ENCODE measurements around the gene OR8S1. TPM values are rescaled to one million over a fixed set of nuclear protein-coding genes. Genes with fewer than 3 reads are reported as not detected.

Gene OR8S1
- total RNA-seq, 1 experiment from 2014 or later: not detected

DNA sequence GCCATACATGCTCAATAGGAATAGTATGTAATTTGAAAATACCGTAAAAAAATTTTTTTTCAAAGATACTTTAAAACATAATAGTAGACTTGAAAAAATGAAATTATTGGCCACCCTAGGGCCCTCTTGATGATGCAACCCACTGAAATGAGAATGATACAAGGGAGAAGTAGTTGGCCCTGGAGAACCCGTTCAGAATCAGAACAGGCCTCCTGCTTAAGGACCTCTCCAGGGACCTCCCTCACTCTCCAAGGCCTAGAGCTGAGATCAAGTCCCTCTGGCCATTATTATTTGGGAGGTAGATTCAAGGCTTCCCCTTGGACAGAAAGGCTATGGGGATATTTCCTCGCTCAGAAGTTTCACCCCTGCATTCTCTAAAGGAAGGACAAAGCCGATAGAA is 32.5 kb downstream of the OR8S1 start:
- Histone ChIP-seq H3K9ac (ENCODE audit: low read length) (no peak overlapping the region), H3K9me2 (ENCODE audit: insufficient read depth) (no peaks in the 10 kb centered on the region), H3K79me2 (ENCODE audit: insufficient read depth, low read length) (no peaks in the 10 kb centered on the region), H3K4me2 (ENCODE audit: low read length) (no peak overlapping the region), H3K4me3 (replicated peaks in 1 of 2; ENCODE audit: low read depth in 1 of 2, low read length in 2 of 2) (no peak overlapping the region), H3K27ac (ENCODE audit: low read depth, low read length) (no peak overlapping the region), H3K4me1 (ENCODE audit: control insufficient read depth in 1 of 2, insufficient read depth in 2 of 2, low read length in 2 of 2) (no peaks in the 10 kb centered on the region), H3K9me3 (ENCODE audit: control insufficient read depth in 1 of 2, insufficient read depth in 1 of 2, low read depth in 1 of 2, low read length in 2 of 2) (no peaks in the 10 kb centered on the region), H3K27me3 (ENCODE audit: insufficient read depth, low read length) (0 out of 2 replicates have a peak, but pooled peaks cover 7% of the 10 kb centered on the region), H4K20me1 (ENCODE audit: insufficient read depth) (no peaks in the 10 kb centered on the region), H2AFZ (ENCODE audit: low read depth, low read length, poor library complexity, severe bottlenecking) (no peak overlapping the region), H3K36me3 (ENCODE audit: control insufficient read depth in 1 of 2, insufficient read depth in 2 of 2, low read length in 2 of 2) (no peaks in the 10 kb centered on the region)
- DNase-seq (ENCODE audit: low read depth, low spot score): no peak
- ATAC-seq: no peak
- BruUV-seq (replicated peaks): no TSS peak
- TF ChIP-seq FOSL1 (IDR thresholded peaks at IDR 0.05; ENCODE audit: low read depth): no peak
- TF ChIP-seq ZNF274 (IDR thresholded peaks at IDR 0.05; ENCODE audit: low read depth, low read length): no peak
- TF ChIP-seq EGR1 (IDR thresholded peaks at IDR 0.05; ENCODE audit: low read depth): no peak
- no peak for TF ChIP-seq CEBPB (IDR thresholded peaks at IDR 0.05; ENCODE audit: low read depth)
- no peak for TF ChIP-seq SIN3A (IDR thresholded peaks at IDR 0.05; ENCODE audit: low read depth)
- TF ChIP-seq CBX3 (IDR thresholded peaks at IDR 0.05; ENCODE audit: low read depth): no peak
- TF ChIP-seq RAD21 (IDR thresholded peaks at IDR 0.05; ENCODE audit: low read depth): no peak
- no peak for TF ChIP-seq EZH2 (IDR thresholded peaks at IDR 0.05)
- no peak for TF ChIP-seq POLR2AphosphoS5 (IDR thresholded peaks at IDR 0.05; ENCODE audit: low read depth, low read length)
- TF ChIP-seq TCF7L2 (IDR thresholded peaks at IDR 0.05; ENCODE audit: borderline replicate concordance, extremely low read depth, insufficient read depth, insufficient read length): no peak
- no peak for TF ChIP-seq SP1 (IDR thresholded peaks at IDR 0.05; ENCODE audit: low read depth)
- TF ChIP-seq CTCF (IDR thresholded peaks at IDR 0.05 in 2 of 3, conservative IDR thresholded peaks at IDR 0.05 in 1 of 3; ENCODE audit: borderline replicate concordance in 1 of 3, insufficient read depth in 1 of 3, low read depth in 2 of 3, low read length in 2 of 3): no peak
- no peak for TF ChIP-seq JUND (IDR thresholded peaks at IDR 0.05)
- no peak for TF ChIP-seq POLR2A (IDR thresholded peaks at IDR 0.05; ENCODE audit: borderline replicate concordance, extremely low read depth, insufficient read depth, insufficient read length)
- no peak for TF ChIP-seq SRF (IDR thresholded peaks at IDR 0.05; ENCODE audit: low read depth)
- no peak for TF ChIP-seq ZBTB33 (IDR thresholded peaks at IDR 0.05; ENCODE audit: extremely low read depth, insufficient replicate concordance, low read length)
- TF ChIP-seq ELF1 (IDR thresholded peaks at IDR 0.05; ENCODE audit: borderline replicate concordance, low read depth): no peak
- intact Hi-C loops (cut with micrococcal nuclease): no loop called here
- ChIA-PET CTCF (no interaction called here), RAD21 (ENCODE audit: low non-redundant PET in 1 of 2, low total read pairs in 2 of 2, uncharacterized antibody in 2 of 2, unreplicated experiment in 2 of 2) (no interaction called here), POLR2A (no interaction called here)

Data from HCT116 (cell line).